ENCODE results near the gene CXorf58.

The CXorf58 gene

GRCh38 chrX:23908219-23909004 is 606 bp downstream of the CXorf58 start:
- H3K27ac ChIP-seq (replicated peaks): peak overlapping the region; percentile 83
- TF ChIP-seq POLR2AphosphoS5 (IDR thresholded peaks at IDR 0.05; ENCODE audit: low read depth) (no peak), REST (IDR thresholded peaks at IDR 0.05; ENCODE audit: insufficient replicate concordance, low read depth) (no peak), GABPA (IDR thresholded peaks at IDR 0.05; ENCODE audit: low read depth) (no peak), SPI1 (IDR thresholded peaks at IDR 0.05; ENCODE audit: borderline replicate concordance, low read depth) (no peak)
- no peak for DNase-seq (ENCODE audit: low read depth in 1 of 2, low spot score in 1 of 2)
- H3K27me3 ChIP-seq (ENCODE audit: insufficient read depth, poor library complexity, severe bottlenecking): no peaks in the 10 kb centered on the region
- peak overlapping the region; percentile 20; the same call in 1 of the 2 replicates for H3K4me3 ChIP-seq (replicated peaks; ENCODE audit: insufficient read depth, low read length)

GRCh38 chrX:23911126-23911835 is 3.5 kb downstream of the CXorf58 start:
- no peaks in the 10 kb centered on the region for H3K27me3 ChIP-seq (ENCODE audit: insufficient read depth, poor library complexity, severe bottlenecking)
- H3K4me3 ChIP-seq (replicated peaks; ENCODE audit: insufficient read depth, low read length): no peak overlapping the region
- TF ChIP-seq REST (IDR thresholded peaks at IDR 0.05; ENCODE audit: insufficient replicate concordance, low read depth) (no peak), POLR2AphosphoS5 (IDR thresholded peaks at IDR 0.05; ENCODE audit: low read depth) (no peak), GABPA (IDR thresholded peaks at IDR 0.05; ENCODE audit: low read depth) (no peak), CTCF (IDR thresholded peaks at IDR 0.05; ENCODE audit: insufficient read depth, low read length) (no peak), SPI1 (IDR thresholded peaks at IDR 0.05; ENCODE audit: borderline replicate concordance, low read depth) (no peak)
- H3K27ac ChIP-seq (replicated peaks): 0 out of 2 replicates have a peak overlapping the region, but pooled peaks have one; percentile 13
- peak in 1 of 2 experiments; percentile 14 for DNase-seq (ENCODE audit: low read depth in 1 of 2, low spot score in 1 of 2)

- TF ChIP-seq REST (IDR thresholded peaks at IDR 0.05; ENCODE audit: insufficient replicate concordance, low read depth) (no peak), POLR2AphosphoS5 (IDR thresholded peaks at IDR 0.05; ENCODE audit: low read depth) (no peak)
- Histone ChIP-seq H3K4me3 (replicated peaks; ENCODE audit: insufficient read depth, low read length) (no peak overlapping the region), H3K27me3 (ENCODE audit: insufficient read depth, poor library complexity, severe bottlenecking) (no peaks in the 10 kb centered on the region), H3K27ac (replicated peaks) (no peak overlapping the region)
- no peak for DNase-seq (ENCODE audit: low read depth in 1 of 2, low spot score in 1 of 2)
Observed at GRCh38 chrX:23919148-23919547, 11.3 kb downstream of the CXorf58 start.
